ENCODE results near the gene CD74. TPM values are rescaled to one million over a fixed set of nuclear protein-coding genes. Genes with fewer than 3 reads are reported as not detected.

Gene CD74
- total and polyA plus RNA-seq, 2 of the 13 experiments (the other 11 are each of a cell fraction or from before 2014, with no cell fraction given), result 34.1 to 84.4 TPM

DNA sequence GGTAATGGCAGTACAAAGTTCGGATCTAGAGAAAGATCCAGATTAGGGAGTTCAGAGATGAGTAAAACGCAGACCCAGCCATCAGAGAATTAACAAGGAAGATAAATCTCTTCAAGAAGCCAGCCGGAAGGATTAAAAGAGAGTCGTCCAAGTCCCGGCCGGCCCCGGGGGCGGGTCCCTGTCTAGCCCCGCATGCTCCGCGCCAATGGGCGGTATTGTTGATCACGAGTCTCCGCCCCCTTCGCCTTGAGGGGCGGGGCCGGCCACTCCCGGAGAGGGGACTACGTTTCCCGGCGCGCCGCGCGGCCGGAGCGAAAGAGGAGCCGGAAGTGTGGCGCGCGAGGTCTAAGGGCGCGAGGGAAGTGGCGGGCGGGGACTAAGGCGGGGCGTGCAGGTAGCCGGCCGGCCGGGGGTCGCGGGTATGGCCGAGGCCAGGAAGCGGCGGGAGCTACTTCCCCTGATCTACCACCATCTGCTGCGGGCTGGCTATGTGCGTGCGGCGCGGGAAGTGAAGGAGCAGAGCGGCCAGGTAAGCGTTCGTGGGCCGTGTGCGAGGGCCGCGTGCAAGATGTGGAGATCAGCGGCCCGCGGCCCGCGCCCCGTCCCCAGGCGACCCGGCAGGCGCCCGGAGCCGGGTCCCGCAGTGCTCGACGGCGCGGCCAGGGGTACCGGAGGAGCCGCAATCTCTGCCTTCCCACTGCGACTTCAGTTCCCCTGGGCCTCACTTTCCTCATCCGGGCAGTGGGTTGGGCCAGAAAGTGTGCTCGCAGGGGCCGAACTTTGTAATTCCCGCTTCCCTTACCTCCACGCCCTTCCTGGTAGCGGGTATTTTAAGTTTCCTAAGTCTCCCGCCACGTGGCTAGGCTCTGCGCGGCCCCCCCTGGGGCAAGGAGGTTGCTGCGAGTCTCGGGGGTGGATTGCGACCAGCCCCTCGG lies 55.1 kb downstream of the CD74 start, which contains the start of gene TCOF1 (continued):
- peak; percentile 94 for TF ChIP-seq SAP130 (CRISPR knock-in tag; IDR thresholded peaks at IDR 0.05; ENCODE audit: low read depth)
- TF ChIP-seq ZNF234 (CRISPR knock-in tag; conservative IDR thresholded peaks at IDR 0.05), result no peak
- TF ChIP-seq ZNF652 (CRISPR knock-in tag; IDR thresholded peaks at IDR 0.05; ENCODE audit: borderline replicate concordance, low read depth), result no peak
- peak; percentile 84 for TF ChIP-seq BORCS8-MEF2B (CRISPR knock-in tag; IDR thresholded peaks at IDR 0.05)
- TF ChIP-seq, protein P1, sequence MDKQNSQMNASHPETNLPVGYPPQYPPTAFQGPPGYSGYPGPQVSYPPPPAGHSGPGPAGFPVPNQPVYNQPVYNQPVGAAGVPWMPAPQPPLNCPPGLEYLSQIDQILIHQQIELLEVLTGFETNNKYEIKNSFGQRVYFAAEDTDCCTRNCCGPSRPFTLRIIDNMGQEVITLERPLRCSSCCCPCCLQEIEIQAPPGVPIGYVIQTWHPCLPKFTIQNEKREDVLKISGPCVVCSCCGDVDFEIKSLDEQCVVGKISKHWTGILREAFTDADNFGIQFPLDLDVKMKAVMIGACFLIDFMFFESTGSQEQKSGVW (CRISPR knock-in tag; IDR thresholded peaks at IDR 0.05; ENCODE audit: borderline replicate concordance), result no peak
- TF ChIP-seq, protein P2, sequence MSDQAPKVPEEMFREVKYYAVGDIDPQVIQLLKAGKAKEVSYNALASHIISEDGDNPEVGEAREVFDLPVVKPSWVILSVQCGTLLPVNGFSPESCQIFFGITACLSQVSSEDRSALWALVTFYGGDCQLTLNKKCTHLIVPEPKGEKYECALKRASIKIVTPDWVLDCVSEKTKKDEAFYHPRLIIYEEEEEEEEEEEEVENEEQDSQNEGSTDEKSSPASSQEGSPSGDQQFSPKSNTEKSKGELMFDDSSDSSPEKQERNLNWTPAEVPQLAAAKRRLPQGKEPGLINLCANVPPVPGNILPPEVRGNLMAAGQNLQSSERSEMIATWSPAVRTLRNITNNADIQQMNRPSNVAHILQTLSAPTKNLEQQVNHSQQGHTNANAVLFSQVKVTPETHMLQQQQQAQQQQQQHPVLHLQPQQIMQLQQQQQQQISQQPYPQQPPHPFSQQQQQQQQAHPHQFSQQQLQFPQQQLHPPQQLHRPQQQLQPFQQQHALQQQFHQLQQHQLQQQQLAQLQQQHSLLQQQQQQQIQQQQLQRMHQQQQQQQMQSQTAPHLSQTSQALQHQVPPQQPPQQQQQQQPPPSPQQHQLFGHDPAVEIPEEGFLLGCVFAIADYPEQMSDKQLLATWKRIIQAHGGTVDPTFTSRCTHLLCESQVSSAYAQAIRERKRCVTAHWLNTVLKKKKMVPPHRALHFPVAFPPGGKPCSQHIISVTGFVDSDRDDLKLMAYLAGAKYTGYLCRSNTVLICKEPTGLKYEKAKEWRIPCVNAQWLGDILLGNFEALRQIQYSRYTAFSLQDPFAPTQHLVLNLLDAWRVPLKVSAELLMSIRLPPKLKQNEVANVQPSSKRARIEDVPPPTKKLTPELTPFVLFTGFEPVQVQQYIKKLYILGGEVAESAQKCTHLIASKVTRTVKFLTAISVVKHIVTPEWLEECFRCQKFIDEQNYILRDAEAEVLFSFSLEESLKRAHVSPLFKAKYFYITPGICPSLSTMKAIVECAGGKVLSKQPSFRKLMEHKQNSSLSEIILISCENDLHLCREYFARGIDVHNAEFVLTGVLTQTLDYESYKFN (CRISPR knock-in tag; conservative IDR thresholded peaks at IDR 0.05), result 0 out of 2 replicates have a peak, but pooled peaks have one; percentile 4
- no peak for TF ChIP-seq TBP (CRISPR knock-in tag; IDR thresholded peaks at IDR 0.05)
- TF ChIP-seq ZNF749 (CRISPR knock-in tag; IDR thresholded peaks at IDR 0.05; ENCODE audit: borderline replicate concordance), result peak; percentile 83; the same call in 1 of the 2 replicates
- TF ChIP-seq, protein P3, sequence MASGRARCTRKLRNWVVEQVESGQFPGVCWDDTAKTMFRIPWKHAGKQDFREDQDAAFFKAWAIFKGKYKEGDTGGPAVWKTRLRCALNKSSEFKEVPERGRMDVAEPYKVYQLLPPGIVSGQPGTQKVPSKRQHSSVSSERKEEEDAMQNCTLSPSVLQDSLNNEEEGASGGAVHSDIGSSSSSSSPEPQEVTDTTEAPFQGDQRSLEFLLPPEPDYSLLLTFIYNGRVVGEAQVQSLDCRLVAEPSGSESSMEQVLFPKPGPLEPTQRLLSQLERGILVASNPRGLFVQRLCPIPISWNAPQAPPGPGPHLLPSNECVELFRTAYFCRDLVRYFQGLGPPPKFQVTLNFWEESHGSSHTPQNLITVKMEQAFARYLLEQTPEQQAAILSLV (CRISPR knock-in tag; IDR thresholded peaks at IDR 0.05; ENCODE audit: borderline replicate concordance), result 0 out of 2 replicates have a peak, but pooled peaks have one; percentile 63
- no peak for TF ChIP-seq DNMT3B (CRISPR knock-in tag; conservative IDR thresholded peaks at IDR 0.05)
- TF ChIP-seq, protein P4, sequence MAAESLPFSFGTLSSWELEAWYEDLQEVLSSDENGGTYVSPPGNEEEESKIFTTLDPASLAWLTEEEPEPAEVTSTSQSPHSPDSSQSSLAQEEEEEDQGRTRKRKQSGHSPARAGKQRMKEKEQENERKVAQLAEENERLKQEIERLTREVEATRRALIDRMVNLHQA (CRISPR knock-in tag; IDR thresholded peaks at IDR 0.05), result no peak
- no peak for TF ChIP-seq ZNF839 (CRISPR knock-in tag; IDR thresholded peaks at IDR 0.05; ENCODE audit: borderline replicate concordance)
- TF ChIP-seq SMYD3 (CRISPR knock-in tag; IDR thresholded peaks at IDR 0.05), result peak; percentile 64; the same call in 1 of the 2 replicates
- peak; percentile 92 for TF ChIP-seq SIN3B (IDR thresholded peaks at IDR 0.05; ENCODE audit: low read length)
- TF ChIP-seq MEIS2 (CRISPR knock-in tag; IDR thresholded peaks at IDR 0.05), result no peak; the same call in 1 of the 2 replicates
- no peak for TF ChIP-seq MATR3 (CRISPR knock-in tag; IDR thresholded peaks at IDR 0.05)

Measured in HepG2 (cell line).